Coronary artery (tissue), 2 donors: ENCODE data around the gene CAPN12.
"Not testable (repeated sequence)": the region's sequence is repeated elsewhere in the genome, so short reads cannot be mapped to it uniquely, and the experiment has no call there.

Experiments used
- DNase-seq: peaks from one replicate; pipeline ENCODE4 v3.0.0-alpha.2; 2017; ENCODE audit warnings: low spot score
- H3K27ac ChIP-seq, 2 donors: fragments of 200-600 bp; sonication (generic); one replicate each; pipeline ENCODE4 v1.5.1; 2016 to 2019
- H3K4me3 ChIP-seq: fragments of 200-600 bp; sonication (generic); 2 replicates; pipeline ENCODE4 v1.5.1; 2016; ENCODE audit warnings: mild to moderate bottlenecking, moderate library complexity
- CTCF ChIP-seq: fragments of 200-600 bp; sonication (generic); IDR thresholded peaks from one replicate; pipeline ENCODE4 v1.5.1; 2019; ENCODE audit warnings: antibody characterized with exemption

CAPN12 gene

DNA sequence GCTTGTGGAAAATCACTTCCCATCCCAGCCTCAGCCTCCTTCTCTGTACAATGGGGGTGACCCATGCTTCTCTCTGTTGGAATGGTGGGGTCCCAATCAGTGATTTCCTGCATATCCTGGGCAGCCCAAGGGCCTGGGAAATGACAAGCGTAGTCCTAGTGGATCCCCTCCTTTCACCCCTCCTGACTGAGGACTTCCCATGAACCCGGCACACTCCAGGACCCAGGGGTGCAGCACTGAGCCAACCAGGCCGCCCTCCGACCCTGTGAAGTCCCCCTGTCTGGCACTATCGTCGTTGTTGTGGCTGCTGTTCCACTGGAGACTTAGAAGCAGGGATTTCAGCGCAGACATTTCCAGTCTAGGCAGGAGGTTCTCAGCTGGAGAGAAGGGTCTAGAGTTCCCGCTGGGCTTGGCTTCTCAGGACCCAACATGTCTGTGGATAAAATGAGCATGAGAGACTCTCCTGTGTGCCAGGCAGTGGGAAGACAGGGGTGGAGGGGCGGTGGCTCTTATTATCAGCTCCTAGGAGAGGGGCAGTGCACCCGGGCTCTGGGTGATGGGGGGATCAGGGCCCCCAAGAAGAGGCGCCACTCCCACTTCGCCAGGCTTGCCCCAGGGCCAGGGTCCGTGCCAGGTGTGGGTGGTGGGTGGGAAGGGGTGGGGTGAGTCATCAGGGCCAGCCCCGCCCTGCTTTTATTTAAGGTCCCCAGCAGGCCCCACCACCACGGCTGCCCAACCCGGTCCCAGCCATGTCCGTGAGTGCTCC, 44.4 kb upstream of the CAPN12 start, which contains the start of gene LGALS7B:
Gene LGALS7B (plus strand): TSS at position 723 of the 766 bp plus-strand sequence. CDS start 27 bp downstream, at position 750.
- TF ChIP-seq CTCF = no peak
- H3K27ac ChIP-seq = no peak within 1 kb of the TSS
- H3K4me3 ChIP-seq = no peak within 1 kb of the TSS
- no peak for DNase-seq

DNA sequence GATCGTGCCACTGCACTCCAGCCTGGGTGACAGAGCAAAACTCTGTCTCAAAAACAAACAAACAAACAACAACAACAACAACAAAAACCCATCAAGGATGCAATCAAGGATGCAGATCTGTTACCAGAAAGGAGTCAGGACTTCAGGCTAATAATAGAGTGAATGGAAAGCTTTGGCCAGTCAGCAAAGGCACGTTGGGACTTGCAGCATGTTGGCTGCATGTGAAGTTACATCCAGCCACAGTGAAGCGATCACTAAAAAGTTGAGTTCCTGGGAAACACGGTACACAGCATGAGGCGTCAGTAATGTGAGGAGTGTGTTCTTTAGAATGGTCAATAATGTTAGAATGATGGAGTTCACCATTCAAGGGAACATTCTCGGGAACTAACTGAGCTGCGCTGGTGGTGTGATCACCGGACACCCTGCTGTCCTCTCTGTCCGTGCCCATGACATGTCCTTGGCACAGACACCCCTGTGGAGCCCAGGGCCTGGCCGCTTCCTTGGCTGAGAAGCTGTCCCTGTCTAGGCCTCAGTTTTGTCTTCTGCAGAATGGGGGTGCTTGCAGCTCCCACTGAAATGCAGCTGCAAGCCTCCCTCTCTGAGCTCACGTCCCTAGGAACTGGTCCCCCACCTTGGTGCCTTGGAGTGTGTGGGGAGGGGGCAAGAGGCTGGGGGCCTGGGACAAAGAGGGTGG, 42.4 kb upstream of the CAPN12 start:
- TF ChIP-seq CTCF = no peak
- Histone ChIP-seq H3K4me3 (no peak overlapping the region), H3K27ac (no peak overlapping the region)
- no peak for DNase-seq

DNA sequence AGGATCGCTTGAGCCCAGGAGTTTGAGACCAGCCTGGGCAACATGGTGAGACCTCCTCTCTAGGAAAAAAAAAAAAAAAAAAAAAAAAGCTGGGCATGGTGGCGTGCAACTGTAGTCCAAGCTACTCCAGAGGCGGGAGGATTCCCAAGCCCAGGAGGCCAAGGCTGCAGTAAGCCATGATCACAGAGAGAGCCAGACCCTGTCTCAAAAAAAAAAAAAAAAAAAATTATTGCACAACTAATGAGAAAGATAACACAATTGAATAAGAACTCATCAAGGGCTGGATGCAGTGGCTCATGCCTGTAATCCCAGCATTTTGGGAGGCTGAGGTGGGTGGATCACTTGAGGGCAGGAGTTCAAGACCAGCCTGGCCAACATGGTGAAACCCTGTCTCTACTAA, 41.8 kb upstream of the CAPN12 start:
- DNase-seq, H3K27ac ChIP-seq, H3K4me3 ChIP-seq: not testable (repeated sequence)

- H3K27ac ChIP-seq = no peak overlapping the region
- TF ChIP-seq CTCF = no peak
- DNase-seq = no peak
- no peak overlapping the region for H3K4me3 ChIP-seq
These were observed 41.0 kb upstream of the CAPN12 start for GRCh38 chr19:38785187-38785699.

GRCh38 chr19:38784224-38784623, 40.0 kb upstream of the CAPN12 start:
- DNase-seq = no peak
- TF ChIP-seq CTCF = no peak
- Histone ChIP-seq H3K4me3 (no peak overlapping the region), H3K27ac (no peak overlapping the region)

DNA sequence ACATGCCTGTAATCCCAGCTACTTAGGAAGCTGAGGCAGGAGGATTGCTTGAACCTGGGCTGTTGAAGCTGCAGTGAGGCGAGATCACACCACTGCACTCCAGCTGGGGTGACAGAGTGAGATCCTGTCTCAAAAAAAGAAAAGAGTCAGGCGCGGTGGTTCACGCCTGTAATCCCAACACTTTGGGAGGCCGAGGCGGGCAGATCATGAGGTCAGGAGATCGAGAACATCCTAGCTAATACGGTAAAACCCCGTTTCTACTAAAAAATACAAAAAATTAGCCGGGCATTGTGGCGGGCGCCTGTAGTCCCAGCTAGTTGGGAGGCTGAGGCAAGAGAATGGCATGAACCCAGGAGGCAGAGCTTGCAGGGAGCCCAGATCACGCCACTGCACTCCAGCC, 37.9 kb upstream of the CAPN12 start:
- DNase-seq, H3K4me3 ChIP-seq, H3K27ac ChIP-seq: not testable (repeated sequence)

DNA sequence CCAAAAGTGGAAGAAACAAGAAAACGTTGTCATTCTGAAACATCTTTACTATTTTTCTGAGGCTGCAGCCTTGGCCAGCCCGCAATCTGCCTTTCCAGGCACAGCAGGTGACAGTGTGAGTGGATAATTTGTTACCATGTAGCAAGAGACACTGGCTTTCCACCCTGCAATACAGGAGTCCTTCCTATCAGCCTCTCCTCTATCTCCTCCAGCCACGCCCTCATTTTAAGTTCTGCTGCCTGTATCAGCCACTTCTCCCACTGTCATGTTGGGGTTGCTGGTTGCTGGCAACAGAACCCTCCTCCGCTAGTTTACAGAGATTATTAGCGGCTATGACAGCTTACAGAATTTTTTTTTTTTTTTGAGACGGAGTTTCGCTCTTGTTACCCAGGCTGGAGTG, 36.8 kb upstream of the CAPN12 start:
- H3K27ac ChIP-seq = no peak overlapping the region
- no peak for TF ChIP-seq CTCF
- no peak for DNase-seq
- no peak overlapping the region for H3K4me3 ChIP-seq

GRCh38 chr19:38780443-38780842, 36.2 kb upstream of the CAPN12 start:
- DNase-seq = no peak

More at GRCh38 chr19:38780443-38780842, 36.2 kb upstream of the CAPN12 start:
- no peak for TF ChIP-seq CTCF
- H3K27ac ChIP-seq = no peak overlapping the region
- no peak overlapping the region for H3K4me3 ChIP-seq
